GDM1 (cell line): Measurements from ENCODE around the gene NEURL1.
"Not testable (repeated sequence)": the region's sequence is repeated elsewhere in the genome, so short reads cannot be mapped to it uniquely, and the experiment has no call there.

Experiments used
- DNase-seq: peaks from one replicate; lab custom pipeline; 2025; lab: John Stamatoyannopoulos, UW

NEURL1 gene

DNA sequence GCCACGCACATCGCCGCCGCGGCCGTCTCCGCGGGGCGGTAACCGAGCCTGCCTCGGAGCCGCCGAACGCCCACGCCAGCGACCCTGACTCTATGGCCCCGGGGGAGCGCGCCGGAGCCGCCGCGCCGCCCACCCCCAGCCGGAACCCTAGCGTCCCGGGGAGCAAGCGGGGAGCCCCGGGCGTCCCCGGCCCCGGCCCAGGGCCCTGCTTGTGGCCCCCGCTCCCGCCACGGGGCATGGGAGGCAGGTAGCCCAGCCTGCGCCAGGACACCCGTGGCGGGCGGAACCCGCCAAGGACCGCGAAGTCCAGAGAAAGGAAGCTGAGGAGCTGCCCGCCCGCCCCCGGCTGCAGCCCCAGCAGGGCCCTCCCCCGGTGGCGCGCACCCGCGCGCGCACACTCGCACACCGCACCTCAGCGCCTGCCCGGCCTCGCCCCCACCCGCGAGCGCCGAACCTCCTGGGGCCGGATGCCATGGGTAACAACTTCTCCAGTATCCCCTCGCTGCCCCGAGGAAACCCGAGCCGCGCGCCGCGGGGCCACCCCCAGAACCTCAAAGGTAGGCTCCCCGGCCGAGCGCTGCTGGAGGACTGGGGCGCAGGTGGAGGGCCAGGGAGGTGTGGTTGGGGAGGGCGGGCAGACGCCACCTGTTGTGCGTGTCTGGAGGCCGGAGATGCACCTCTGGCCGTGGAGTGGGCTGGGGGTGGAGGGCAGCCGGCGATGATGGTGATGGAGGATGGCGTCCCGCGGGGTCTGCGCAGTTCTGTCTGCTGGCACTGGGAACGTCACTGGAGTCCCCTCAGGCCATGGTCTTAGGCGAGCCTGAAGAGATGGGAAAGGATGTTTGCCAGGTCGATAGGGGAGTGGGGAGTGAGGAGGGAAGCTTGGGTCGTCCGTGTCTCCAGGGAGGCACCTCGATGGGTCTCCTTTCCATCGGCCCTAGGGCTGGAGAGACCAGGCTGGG is 692 bp downstream of the NEURL1 start:
- DNase-seq: no peak

GRCh38 chr10:103495321-103495720 is 1.8 kb downstream of the NEURL1 start:
- DNase-seq: no peak

GRCh38 chr10:103497161-103497915 is 3.8 kb downstream of the NEURL1 start:
- DNase-seq: no peak

DNA sequence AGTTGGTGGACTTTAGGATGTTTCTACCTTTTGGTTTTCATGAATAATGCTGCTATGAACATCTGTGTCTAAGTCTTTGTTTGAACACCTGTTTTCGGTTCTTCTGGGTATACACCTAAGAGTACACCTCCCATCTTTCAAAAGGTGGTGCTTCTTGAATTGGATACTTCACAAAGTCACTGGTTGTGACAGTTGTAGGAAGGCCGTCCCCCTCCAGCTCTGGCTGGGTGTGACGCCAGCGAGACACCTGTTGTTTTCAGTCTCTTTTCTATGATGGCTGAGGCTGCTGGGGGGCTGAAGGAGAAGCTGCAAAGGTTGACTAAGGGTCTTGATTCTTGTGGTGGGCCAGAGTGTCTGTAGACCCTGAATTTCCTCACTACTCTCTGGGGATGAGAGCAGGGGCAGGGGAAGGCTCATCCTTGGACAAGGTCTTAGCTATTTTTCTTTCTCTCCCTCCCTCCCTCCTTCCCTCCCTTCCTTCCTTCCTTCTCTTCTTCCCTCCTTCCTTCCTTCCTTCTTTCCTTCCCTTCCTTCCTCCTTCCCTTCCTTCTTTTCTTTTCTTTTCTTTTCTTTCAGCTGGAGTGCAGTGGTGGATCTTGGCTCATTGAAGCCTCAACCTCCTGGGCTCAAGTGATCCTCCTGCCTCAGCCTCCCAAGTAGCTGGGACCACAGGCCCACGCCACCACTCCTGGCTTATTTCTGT is 5.6 kb downstream of the NEURL1 start:
- no peak for DNase-seq

- no peak for DNase-seq
Measured at GRCh38 chr10:103499881-103500280, 6.4 kb downstream of the NEURL1 start.

DNA sequence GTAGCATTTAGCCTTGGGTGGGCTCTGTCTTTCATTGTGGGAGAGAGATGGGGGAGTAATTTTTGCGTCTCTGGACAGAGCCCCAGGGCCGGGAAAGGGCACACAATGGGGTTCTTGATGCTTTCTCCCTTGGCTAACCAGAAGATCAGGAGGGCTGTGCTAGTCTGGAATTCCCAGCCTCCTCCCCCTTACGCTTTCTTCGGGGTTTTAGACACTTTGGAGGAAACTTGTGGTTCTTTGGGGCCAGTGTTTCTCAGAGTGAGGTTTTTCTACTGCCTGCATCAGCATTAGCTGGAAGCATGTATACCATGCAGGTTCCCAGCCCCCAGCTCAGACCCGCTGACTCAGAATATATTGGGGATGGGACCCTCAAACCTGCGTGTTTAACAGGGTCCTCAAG is 7.0 kb downstream of the NEURL1 start:
- no peak for DNase-seq

DNA sequence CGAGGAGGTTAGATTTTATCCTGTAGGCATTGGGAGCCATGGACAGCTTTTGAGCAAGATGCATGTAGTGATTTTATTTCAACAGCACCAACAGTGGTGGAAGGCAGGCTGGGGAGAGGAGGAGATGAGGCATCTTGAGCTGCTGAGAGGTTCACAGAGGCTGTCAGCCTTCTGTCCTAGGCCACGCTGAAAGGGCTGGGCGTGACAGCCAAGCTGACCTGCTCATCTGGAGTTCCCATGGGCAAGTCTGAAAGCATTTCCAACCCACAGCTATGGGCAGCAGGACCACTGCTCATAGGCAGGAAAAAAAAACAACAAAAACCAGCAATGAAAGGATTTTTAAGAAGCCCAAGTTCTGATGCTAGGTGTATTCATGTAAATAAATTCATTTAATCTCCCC is 7.7 kb downstream of the NEURL1 start:
- DNase-seq: no peak

DNA sequence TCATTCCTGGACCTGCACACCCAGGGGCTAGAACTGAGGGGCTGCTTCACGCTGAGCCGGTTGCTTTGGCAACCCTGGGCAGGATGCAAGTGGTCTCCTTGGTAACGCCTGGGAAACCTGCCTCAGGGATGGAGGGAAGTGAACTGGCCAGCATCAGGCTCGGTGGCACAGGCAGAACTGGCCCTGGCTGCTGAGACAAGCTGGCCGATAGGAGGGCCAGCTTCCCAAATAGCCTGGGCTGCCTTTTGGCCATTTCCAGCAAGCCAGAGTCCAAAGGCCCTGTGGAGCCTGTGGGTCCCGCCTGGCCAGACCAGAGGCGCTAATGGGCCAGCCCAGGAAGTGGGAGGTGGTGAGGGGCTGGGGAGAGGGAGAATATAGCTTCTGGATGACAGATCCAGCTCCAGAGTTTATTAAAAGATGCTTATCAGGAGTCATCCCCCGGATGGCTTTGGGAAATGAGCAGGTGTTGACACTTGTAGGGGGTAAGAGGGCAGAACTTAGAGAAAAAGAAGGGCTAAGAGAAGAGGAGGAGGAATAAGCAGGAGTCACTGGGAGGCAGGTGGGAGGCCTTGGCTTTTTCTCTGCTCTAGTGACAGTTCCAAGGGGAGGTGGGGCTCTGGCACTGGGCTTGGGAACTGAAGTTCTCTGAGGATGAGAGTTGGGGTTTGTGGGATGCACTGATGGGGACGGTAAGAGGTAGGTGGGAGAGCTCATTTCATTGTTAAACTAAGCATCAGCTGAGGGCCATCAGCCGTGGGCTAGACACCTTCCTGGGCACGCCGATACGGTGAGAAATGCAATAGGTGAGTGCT is 9.6 kb downstream of the NEURL1 start:
- DNase-seq: no peak

GRCh38 chr10:103503777-103504176 is 10.3 kb downstream of the NEURL1 start:
- not testable (repeated sequence) for DNase-seq

- no peak for DNase-seq
Measured at GRCh38 chr10:103504181-103504783, 10.8 kb downstream of the NEURL1 start.

- DNase-seq: no peak
Measured at GRCh38 chr10:103506061-103506460, 12.6 kb downstream of the NEURL1 start.

DNA sequence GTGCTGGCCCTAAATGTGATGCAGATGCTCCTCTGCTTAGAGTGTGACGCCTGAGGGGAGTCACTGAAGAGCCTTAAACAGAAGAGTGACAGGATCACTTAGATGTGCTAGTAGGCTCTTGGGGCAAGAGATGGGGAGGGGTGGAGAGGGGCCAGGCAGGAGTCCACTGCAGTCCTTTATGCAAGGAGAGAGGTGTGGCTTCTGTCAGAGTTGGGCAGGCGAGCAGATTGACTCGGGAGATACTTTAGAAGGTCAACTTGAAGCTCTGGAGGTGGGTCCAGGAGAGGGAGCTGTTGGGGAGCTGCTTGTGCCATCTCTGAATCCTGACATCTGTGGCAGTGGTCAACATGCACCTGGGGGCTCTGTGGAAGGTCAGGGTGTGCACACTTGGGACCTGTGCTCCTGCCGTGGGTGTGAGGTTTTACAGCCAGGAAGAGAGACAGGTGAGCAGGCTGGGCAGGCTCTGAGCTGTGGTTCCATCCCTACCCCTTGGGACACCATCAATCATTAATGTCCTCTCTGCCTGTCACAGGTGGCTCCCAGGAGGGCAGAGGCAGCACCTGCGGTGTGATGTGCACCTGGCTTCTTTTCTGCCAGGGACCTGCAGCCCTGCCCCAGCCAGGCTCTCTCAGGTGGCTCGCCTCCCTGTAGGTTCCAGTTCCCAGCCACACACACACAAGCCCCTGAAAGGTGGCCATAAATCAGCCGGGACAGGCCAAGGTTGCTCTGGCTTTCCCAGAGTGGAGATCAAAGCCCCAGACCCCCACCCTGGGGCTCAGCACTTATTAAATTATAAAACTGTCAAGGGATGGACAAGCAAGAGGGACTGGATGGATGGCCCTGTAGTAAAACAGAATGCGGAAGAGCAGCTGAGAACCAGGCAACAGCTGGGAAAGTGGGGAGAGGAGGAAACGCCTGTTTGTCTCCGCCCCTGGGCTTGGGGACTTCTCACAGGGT is 14.0 kb downstream of the NEURL1 start:
- no peak for DNase-seq

DNA sequence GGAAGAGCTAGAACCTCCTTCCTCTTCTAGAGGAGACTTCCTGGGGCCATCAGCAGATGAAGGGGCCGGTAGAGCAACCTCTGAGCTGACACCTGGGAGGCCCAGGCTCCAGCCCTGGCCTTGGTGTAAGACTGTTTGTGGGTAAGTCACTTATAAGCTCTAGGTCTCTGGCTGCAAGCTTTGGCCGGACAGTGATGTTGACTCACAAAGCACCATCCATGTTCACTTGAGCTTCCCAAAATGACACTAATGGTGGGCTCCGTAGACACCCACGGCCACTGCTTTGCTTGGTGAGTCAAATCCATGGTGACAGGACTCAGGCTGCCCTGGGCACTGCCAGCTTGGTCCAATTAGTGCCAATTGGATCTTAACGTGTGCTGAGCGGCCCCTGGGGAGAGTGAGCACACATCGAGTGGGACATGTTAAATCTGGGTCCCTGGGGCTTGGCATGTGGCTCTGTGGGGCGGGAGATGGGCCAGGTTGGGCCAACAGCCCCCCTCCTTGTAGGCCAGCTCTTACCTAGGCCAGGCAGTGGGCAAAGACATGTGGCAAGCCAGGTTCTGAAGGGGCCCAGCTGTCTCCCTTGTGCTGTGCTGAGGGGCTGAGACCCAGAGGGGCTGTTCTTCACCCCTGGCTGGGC is 16.7 kb downstream of the NEURL1 start:
- no peak for DNase-seq

DNA sequence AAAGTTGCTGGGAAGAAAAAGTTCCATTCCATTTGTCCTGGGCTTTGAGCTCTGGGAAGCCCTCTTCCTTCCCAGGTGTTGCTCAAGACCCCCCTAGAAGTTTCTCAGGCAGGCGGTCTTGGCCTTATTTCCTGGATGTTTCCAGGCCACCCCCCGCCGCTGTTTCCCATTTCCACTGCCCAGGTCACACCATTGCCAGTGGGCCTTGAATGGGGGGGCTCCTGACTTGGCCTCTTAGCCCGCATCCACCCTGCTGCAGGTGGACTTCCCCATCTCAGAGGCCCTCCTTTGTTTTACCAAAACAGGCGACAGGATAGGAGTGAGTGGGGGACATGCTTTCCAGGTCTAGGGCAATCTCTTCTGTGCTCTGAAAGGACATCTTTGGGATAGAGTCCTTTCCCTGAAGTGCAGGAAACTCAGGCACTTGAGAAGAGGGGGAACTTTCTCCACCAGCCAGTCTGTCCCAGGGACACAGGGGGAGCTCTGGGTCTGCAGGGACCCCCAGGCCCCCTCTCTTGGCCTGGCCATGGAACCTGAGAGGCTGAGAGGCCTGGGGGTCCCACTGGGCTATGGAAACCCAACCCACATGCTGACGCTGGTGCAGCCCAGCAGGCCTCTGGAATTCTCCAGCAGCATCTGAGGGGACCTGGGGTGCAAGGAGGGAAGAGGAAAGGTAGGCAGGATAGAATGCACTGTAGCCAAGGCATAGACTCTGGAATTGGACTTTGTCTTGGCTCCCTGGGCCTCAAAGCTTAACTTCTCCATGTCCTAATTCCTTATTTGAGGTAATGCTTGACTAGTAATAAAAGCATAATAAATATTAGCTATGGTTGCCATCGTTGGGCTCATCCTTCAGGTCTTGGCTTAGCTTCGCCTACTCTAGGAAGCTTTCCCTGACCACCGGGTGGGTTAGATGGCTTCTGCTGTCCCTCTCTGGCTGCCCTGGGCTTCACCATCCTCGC is 17.6 kb downstream of the NEURL1 start:
- no peak for DNase-seq

- DNase-seq: no peak
Measured at GRCh38 chr10:103512166-103512565, 18.7 kb downstream of the NEURL1 start.

DNA sequence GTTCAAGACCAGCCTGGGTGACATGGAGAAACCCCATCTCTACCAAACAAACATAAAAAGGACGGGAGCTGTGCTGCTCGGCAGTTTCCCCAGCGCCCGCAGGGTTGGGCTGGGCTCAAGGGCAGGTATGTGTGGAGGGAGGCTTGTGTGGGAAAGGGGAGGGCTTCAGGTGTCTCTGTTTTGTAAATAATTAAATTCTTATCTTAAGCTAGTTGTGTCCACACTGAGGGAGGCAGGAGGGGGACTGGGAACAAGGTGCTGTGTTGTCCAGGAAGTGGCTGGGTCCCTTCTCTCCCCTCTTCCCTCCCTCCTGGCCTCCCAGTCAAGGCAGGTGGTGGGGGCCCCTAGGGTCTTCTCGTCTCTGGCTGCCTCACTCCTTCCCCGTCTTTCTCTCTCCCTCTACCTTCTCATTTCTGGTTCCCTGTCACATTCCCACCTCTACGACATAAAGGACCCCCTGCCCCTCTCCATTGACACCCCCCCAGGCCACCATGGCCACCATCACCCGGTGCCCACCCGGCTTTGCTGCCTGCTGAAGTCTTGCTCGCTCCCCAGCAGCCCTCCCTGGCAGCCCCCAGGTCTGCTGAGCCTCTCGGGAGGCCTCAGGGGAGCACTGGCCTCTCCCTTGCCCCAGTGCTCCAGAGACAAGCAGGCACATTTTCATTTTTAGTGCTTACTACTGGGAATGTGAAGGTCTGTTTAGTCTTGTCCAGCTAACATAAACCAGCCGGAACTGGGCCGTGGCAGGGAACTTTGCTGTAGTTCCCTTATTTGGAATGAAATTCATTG is 19.3 kb downstream of the NEURL1 start:
- no peak for DNase-seq

- DNase-seq: no peak
Measured at GRCh38 chr10:103513380-103514060, 20.0 kb downstream of the NEURL1 start.
